ENCODE results near the gene TRIM23.

Gene TRIM23

GRCh38 chr5:65563777-65564176 lies 60.4 kb downstream of the TRIM23 start:
- DNase-seq: peak; percentile 49

- DNase-seq: peak; percentile 99
These were observed 61.1 kb downstream of the TRIM23 start, which contains the start of the genes CENPK and PPWD1 for GRCh38 chr5:65562731-65563701. CENPK (minus strand) TSS chr5:65563168; CDS start chr5:65554907, 8,261 bp downstream. PPWD1 (plus strand) TSS chr5:65563296; CDS start chr5:65563311, 15 bp downstream.

- no peak for DNase-seq
These were observed 67.4 kb downstream of the TRIM23 start for GRCh38 chr5:65556718-65557117.

GRCh38 chr5:65556181-65556580 lies 68.0 kb downstream of the TRIM23 start:
- no peak for DNase-seq

- DNase-seq: peak; percentile 44
These were observed 68.8 kb downstream of the TRIM23 start for GRCh38 chr5:65555287-65555686.

- peak; percentile 69 for DNase-seq
These were observed 70.2 kb downstream of the TRIM23 start for GRCh38 chr5:65553941-65554340.

GRCh38 chr5:65548281-65548680 lies 75.9 kb downstream of the TRIM23 start:
- DNase-seq: no peak

GRCh38 chr5:65546141-65546540 lies 78.0 kb downstream of the TRIM23 start:
- DNase-seq: no peak

- DNase-seq: no peak
These were observed 79.7 kb downstream of the TRIM23 start for GRCh38 chr5:65544473-65544872.

- no peak for DNase-seq
These were observed 84.3 kb downstream of the TRIM23 start for GRCh38 chr5:65539827-65540226.
